GM12891 (cell line): ENCODE measurements around the gene RAB35.

ENCODE experiments used
- DNase-seq: peaks from one replicate; pipeline ENCODE4 v3.0.0; 2011; ENCODE audit warnings: low spot score; ENCODE audit not compliant: insufficient read length
- FAIRE-seq: peaks from 2 replicates; lab custom pipeline; 2011; peaks lifted over from hg19 to GRCh38; lab: Jason Lieb, UNC
- PAX5 ChIP-seq: IDR thresholded peaks from 2 replicates; pipeline ENCODE4 v1.6.1; 2011; ENCODE audit warnings: low read length, moderate library complexity, mild to moderate bottlenecking; ENCODE audit not compliant: insufficient read depth, severe bottlenecking
- POLR2A ChIP-seq: IDR thresholded peaks from 2 replicates; pipeline ENCODE4 v1.6.1; 2011; ENCODE audit warnings: low read depth, low read length, control low read depth
- POLR2AphosphoS5 ChIP-seq: IDR thresholded peaks from 2 replicates; pipeline ENCODE4 v1.6.1; 2011; ENCODE audit warnings: low read depth, low read length, control low read depth
- POU2F2 ChIP-seq: IDR thresholded peaks from 2 replicates; pipeline ENCODE4 v1.6.1; 2011; ENCODE audit warnings: low read depth, mild to moderate bottlenecking, control low read depth, low read length, moderate library complexity
- SPI1 ChIP-seq: IDR thresholded peaks from 2 replicates; pipeline ENCODE4 v1.6.1; 2011; ENCODE audit warnings: low read depth, low read length, control low read depth
- TAF1 ChIP-seq: IDR thresholded peaks from 2 replicates; pipeline ENCODE4 v1.6.1; 2011; ENCODE audit warnings: low read depth, low read length, control low read depth

RAB35 gene

GRCh38 chr12:120066341-120066740 lies 50.2 kb downstream of the RAB35 start:
- no peak for FAIRE-seq
- no peak for TF ChIP-seq PAX5
- TF ChIP-seq POLR2A, result no peak
- no peak for TF ChIP-seq TAF1
- no peak for TF ChIP-seq SPI1
- TF ChIP-seq POU2F2, result no peak
- TF ChIP-seq POLR2AphosphoS5, result no peak
- no peak for DNase-seq

GRCh38 chr12:120065472-120065871 lies 51.1 kb downstream of the RAB35 start:
- no peak for TF ChIP-seq SPI1
- TF ChIP-seq POLR2A, result no peak
- no peak for TF ChIP-seq POLR2AphosphoS5
- no peak for TF ChIP-seq TAF1
- no peak for TF ChIP-seq POU2F2
- FAIRE-seq (no peak), DNase-seq (no peak)

GRCh38 chr12:120064054-120064940 lies 52.3 kb downstream of the RAB35 start:
- FAIRE-seq (no peak), DNase-seq (no peak)
- TF ChIP-seq POLR2AphosphoS5, result no peak

GRCh38 chr12:120062976-120063579 lies 53.5 kb downstream of the RAB35 start:
- no peak for DNase-seq
- TF ChIP-seq POU2F2 (no peak), PAX5 (no peak), POLR2AphosphoS5 (no peak), SPI1 (no peak), TAF1 (no peak), POLR2A (no peak)
- no peak for FAIRE-seq

- TF ChIP-seq TAF1 (no peak), SPI1 (no peak), PAX5 (no peak), POLR2AphosphoS5 (no peak), POU2F2 (no peak), POLR2A (no peak)
- no peak for DNase-seq
- no peak for FAIRE-seq
Measured at GRCh38 chr12:120061575-120062214, 54.9 kb downstream of the RAB35 start.

- no peak for DNase-seq
- FAIRE-seq, result no peak
- TF ChIP-seq TAF1 (no peak), POLR2AphosphoS5 (no peak)
Measured at GRCh38 chr12:120060717-120061116, 55.8 kb downstream of the RAB35 start.

GRCh38 chr12:120060196-120060595 lies 56.4 kb downstream of the RAB35 start:
- FAIRE-seq, result no peak
- no peak for DNase-seq
- no peak for TF ChIP-seq POLR2AphosphoS5

GRCh38 chr12:120056739-120057138 lies 59.8 kb downstream of the RAB35 start:
- DNase-seq (no peak), FAIRE-seq (no peak)
- TF ChIP-seq PAX5 (no peak), POLR2AphosphoS5 (no peak), POLR2A (no peak), POU2F2 (no peak), SPI1 (no peak), TAF1 (no peak)

- no peak for DNase-seq
- no peak for FAIRE-seq
- TF ChIP-seq PAX5 (no peak), SPI1 (no peak), POLR2A (no peak), POU2F2 (no peak), TAF1 (no peak), POLR2AphosphoS5 (no peak)
Measured at GRCh38 chr12:120055231-120056000, 61.1 kb downstream of the RAB35 start.

- FAIRE-seq (no peak), DNase-seq (no peak)
- TF ChIP-seq POU2F2 (no peak), POLR2A (no peak), SPI1 (no peak), PAX5 (no peak), TAF1 (no peak), POLR2AphosphoS5 (no peak)
Measured at GRCh38 chr12:120054293-120054692, 62.3 kb downstream of the RAB35 start.
